ENCODE results near the gene IFNG-AS1.

The IFNG-AS1 gene

GRCh38 chr12:67996347-67996746, 7.1 kb downstream of the IFNG-AS1 start:
- DNase-seq = no peak

- no peak for DNase-seq
Measured at GRCh38 chr12:67998379-67998778, 9.1 kb downstream of the IFNG-AS1 start.

DNA sequence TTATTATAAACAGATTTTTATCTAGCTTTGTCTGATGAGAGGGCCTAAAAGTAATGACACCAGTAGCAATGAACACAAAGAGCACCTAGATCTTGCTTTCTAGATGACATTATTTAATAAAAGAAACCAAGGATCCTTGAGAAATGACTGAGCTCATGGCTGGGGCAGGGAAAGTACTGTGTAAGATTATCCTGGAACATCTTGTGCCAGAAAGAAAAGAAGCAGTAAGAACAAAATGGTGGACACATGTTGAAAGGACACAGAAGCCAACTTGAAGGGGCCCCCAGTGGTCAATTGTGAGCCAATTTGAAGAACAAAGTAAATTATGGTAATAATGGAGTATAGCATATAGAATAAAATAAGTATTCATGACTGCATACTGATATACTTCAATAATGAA, 10.0 kb downstream of the IFNG-AS1 start:
- no peak for DNase-seq

- DNase-seq = no peak
Measured at GRCh38 chr12:68001486-68002466, 12.5 kb downstream of the IFNG-AS1 start.

- DNase-seq = no peak
Measured at GRCh38 chr12:68003777-68004176, 14.5 kb downstream of the IFNG-AS1 start.

DNA sequence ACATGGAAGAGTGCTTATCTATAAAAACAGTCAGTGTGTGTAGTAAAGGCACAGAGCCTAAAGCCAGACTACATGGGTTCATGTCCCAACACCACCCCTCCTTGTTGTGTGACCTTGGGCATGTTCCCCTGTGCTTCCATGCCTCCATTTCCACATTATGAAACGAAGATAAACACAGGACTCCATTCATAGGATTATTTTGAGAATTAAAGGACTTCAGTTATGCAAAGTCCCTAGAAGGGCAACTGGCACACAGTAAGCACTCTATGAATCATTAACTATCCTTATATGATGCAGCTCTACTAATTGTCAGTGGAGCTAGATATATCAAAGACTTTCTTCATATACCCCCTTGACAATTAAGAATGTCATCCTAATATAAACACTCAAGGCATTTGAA, 17.8 kb downstream of the IFNG-AS1 start:
- no peak for DNase-seq

DNA sequence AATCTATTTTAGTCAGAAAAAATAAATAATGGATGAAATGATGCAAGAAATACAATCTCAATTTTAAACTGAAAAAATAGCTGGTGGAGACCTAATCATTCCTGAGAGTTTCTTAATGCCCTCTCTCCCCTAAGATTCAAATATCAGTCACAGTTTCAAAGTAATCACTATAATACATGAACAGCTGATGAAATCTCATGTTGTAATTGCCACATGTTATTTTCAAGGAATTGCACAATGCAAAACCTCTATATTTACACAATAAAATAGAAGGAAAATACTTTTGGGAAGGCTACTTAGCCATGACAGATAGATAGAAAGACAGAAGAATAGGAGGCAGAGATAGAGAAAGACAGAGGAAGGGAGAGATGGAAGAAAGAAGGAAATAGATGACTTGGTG, 18.2 kb downstream of the IFNG-AS1 start:
- DNase-seq = no peak

GRCh38 chr12:68011206-68011881, 22.1 kb downstream of the IFNG-AS1 start:
- DNase-seq = no peak

DNA sequence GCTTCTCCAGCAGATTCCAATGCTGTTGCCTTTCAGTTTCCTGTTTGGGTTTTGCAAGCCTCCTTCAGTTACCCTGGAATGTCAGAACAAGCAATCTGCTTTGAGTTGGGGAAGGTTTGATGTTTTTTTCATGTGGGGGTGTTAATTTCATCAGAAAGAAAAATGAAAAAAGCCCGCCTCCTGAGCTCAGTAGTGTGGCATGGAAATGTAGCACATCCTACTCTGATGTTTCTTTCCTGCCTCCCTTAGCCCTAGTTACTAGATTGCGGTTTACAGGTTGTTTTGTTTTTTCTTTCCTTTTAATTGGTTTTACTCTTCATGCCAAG, 22.6 kb downstream of the IFNG-AS1 start:
- DNase-seq = no peak

DNA sequence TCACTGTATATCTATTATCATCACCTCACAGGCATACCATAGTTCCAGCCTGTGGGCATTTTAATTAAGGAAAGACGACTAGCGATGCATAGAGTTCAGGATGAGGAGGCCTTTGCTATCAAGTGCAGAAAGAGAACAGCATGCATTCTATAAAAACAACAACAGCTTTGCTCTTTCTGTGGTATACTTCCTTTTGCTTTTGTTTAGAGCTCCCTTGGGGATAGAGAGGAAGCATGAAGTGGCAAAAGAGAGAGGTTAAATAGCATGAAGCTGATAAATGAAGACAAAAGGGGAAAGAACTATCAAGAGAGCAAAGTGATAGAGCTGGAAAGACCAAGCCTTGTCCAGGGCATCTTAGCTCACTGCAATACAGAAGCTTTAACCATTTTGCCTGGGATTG, 23.5 kb downstream of the IFNG-AS1 start:
- no peak for DNase-seq

GRCh38 chr12:68013181-68013580, 23.9 kb downstream of the IFNG-AS1 start:
- DNase-seq = no peak

- no peak for DNase-seq
Measured at GRCh38 chr12:68016136-68016535, 26.9 kb downstream of the IFNG-AS1 start.

DNA sequence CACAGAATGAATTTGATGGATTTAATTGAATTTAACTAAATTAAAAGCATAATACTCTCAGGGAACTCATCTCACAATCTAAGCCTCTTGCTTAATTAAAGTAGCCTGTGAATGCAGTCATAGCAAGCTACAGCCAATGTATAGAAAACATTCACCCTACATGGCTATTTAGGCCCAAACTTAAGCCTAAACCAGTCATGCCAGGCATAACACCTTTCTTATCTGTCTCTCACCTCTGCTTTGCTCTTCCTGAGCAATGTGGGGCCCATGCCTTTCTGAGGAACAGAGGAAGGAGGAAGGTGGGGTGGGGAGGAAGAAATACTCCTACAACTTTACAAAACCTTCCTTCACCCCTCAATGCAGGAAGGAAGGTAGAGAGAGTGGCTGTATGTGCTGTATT, 29.1 kb downstream of the IFNG-AS1 start:
- no peak for DNase-seq

DNA sequence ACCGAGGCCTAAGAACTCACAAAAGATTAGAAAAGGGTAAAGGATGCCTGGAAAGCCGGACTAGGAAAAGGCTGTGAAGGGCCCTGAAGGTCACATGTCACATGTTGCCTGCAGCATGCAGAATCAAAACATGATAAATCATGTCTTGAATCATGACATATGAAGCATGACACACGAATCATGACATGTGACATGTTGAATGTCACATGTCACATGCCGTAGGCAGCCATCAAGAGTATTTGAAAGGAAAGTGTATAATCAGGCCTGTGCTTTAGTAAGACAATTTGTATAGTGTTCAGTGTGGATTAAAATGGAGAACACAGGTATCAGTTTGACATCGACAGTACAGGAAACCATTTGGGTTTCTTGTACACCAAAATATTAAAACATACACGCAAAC, 30.8 kb downstream of the IFNG-AS1 start:
- no peak for DNase-seq

GRCh38 chr12:68020699-68021098, 31.5 kb downstream of the IFNG-AS1 start:
- DNase-seq = no peak

GRCh38 chr12:68028647-68029046, 39.4 kb downstream of the IFNG-AS1 start:
- no peak for DNase-seq

DNA sequence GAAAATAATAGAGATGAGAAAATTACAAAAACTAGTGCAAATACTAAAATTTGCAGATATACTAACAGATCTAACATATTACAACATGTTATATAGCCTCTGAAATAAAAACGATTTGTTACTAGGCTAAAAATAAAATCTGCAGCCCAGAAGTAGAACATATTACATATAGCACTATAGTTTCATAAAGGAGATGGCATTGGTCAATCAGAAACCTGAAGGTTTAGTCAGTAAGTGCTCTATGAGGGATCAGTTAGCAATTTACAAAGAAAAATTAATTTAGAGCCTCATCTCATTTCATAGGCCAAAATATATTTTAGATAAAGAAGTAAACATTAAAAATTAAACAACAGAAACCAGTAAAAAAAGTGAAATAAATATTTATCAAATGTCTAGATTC, 41.0 kb downstream of the IFNG-AS1 start:
- DNase-seq = no peak

DNA sequence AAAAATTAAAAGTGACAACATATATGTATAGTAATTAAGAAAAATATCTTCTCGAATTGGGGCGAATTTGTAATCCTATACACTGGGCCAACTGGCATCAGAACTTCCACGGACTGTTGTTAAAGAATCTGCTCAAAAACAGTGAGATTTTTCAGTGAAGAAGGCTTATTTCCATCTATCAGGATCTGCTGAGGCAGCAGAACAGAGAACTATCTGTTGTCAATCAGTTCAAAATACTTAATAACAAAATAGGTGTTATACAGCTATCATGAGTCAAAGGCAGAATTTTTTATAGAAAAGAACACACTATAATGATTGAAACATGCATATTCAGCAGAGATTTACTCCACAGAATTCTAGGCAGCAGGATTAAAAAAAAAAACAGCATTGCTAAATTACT, 41.9 kb downstream of the IFNG-AS1 start:
- no peak for DNase-seq

GRCh38 chr12:68031881-68032739, 42.9 kb downstream of the IFNG-AS1 start:
- DNase-seq = no peak

GRCh38 chr12:68034567-68034966, 45.3 kb downstream of the IFNG-AS1 start:
- no peak for DNase-seq

- no peak for DNase-seq
Measured at GRCh38 chr12:68036642-68037041, 47.4 kb downstream of the IFNG-AS1 start.

- DNase-seq = no peak
Measured at GRCh38 chr12:68037616-68038255, 48.5 kb downstream of the IFNG-AS1 start.

GRCh38 chr12:68038650-68039049, 49.4 kb downstream of the IFNG-AS1 start:
- no peak for DNase-seq

Measured in NCI-H187 (cell line).